HepG2 (cell line): ENCODE results near the gene ANXA6. TPM values are rescaled to one million over a fixed set of nuclear protein-coding genes. Genes with fewer than 3 reads are reported as not detected.

Experiments used
- ATAC-seq: fragments of 200-7000 bp; cut with Tn5 transposase; 3 replicates; pipeline ENCODE4 v1.9.1; 2020; ENCODE audit warnings: mild to moderate bottlenecking, moderate library complexity
- BruUV-seq: library from RNA; stranded (reverse); fragments of 400-500 nt; replicated peaks from 2 replicates; lab custom pipeline; 2021; lab: Mats Ljungman, UMichigan
- CTCF ChIA-PET: fragments of 300-600 bp; formaldehyde crosslinking; extraction: SDS; loops from one replicate; lab custom pipeline; 2021; ENCODE audit warnings: low total read pairs, inconsistent platforms, low intra/inter-chr PET ratio; lab: Yijun Ruan, JAX
- POLR2A ChIA-PET: fragments of 350-600 bp; sonication (Branson Sonifier 250); formaldehyde crosslinking; loops from one replicate; lab custom pipeline; 2020; ENCODE audit warnings: antibody characterized with exemption, inconsistent platforms; lab: Yijun Ruan, JAX
- DNase-seq: peaks from one replicate; pipeline ENCODE4 v3.0.0-alpha.2; 2015; ENCODE audit warnings: low spot score
- FAIRE-seq: peaks from 3 replicates; lab custom pipeline; 2011; peaks lifted over from hg19 to GRCh38; lab: Jason Lieb, UNC
- H2AFZ ChIP-seq: one replicate; pipeline ENCODE4 v1.6.1; 2011; ENCODE audit warnings: low read length, inconsistent platforms
- H3K27ac ChIP-seq: fragments of 300-600 bp; 3 replicates; pipeline ENCODE4 v1.8.0; 2011; ENCODE audit warnings: mixed run types, mild to moderate bottlenecking, mixed read lengths, low read length, inconsistent platforms; ENCODE audit not compliant: insufficient read depth; ENCODE audit errors: extremely low read length
- H3K27me3 ChIP-seq, 2 experiments: fragments of 200-600 bp in 1 of 2; 2 replicates in 1 of 2; 3 replicates in 1 of 2; pipeline versions ENCODE4 v1.6.0 to v1.8.0; 2011; ENCODE audit warnings: low read length in 2 of 2, mild to moderate bottlenecking in 2 of 2, moderate library complexity in 2 of 2, inconsistent platforms in 1 of 2; ENCODE audit not compliant: insufficient read depth in 2 of 2, control insufficient read depth in 1 of 2
- H3K36me3 ChIP-seq, 2 experiments: fragments of 200-600 bp in 1 of 2; replicated peaks in 1 of 2; 2 replicates in 1 of 2; 3 replicates in 1 of 2; pipeline versions ENCODE4 v1.5.1 to v1.8.0; 2011; ENCODE audit warnings: low read length in 2 of 2, inconsistent platforms in 1 of 2; ENCODE audit not compliant: insufficient read depth in 2 of 2, control insufficient read depth in 1 of 2
- H3K4me1 ChIP-seq: 2 replicates; pipeline ENCODE4 v1.5.1; 2012; ENCODE audit warnings: low read length, inconsistent platforms; ENCODE audit not compliant: insufficient read depth
- H3K4me2 ChIP-seq: 2 replicates; pipeline ENCODE4 v1.6.0; 2011; ENCODE audit warnings: low read depth, low read length, inconsistent platforms
- H3K4me3 ChIP-seq, 3 experiments: fragments of 200-600 bp in 1 of 3; sonication (generic), shearing (Covaris generic) in 1 of 3; replicated peaks in 1 of 3; 2 replicates each; pipeline ENCODE4 v1.5.1; 2011 to 2016; ENCODE audit warnings: low read length in 3 of 3, inconsistent platforms in 2 of 3, low read depth in 2 of 3, mild to moderate bottlenecking in 2 of 3, control low read depth in 1 of 3, mixed read lengths in 1 of 3; ENCODE audit not compliant: insufficient read depth in 1 of 3
- H3K79me2 ChIP-seq: one replicate; pipeline ENCODE4 v1.6.1; 2011; ENCODE audit warnings: low read length, inconsistent platforms; ENCODE audit not compliant: insufficient read depth
- H3K9ac ChIP-seq: 2 replicates; pipeline ENCODE4 v1.6.0; 2011; ENCODE audit warnings: mild to moderate bottlenecking, low read depth, low read length, inconsistent platforms; ENCODE audit not compliant: insufficient read depth
- H3K9me3 ChIP-seq: 2 replicates; pipeline ENCODE4 v1.5.1; 2012; ENCODE audit warnings: mild to moderate bottlenecking, low read length
- H4K20me1 ChIP-seq: 2 replicates; pipeline ENCODE4 v1.6.0; 2011; ENCODE audit warnings: inconsistent platforms, mild to moderate bottlenecking, low read length, moderate library complexity; ENCODE audit not compliant: insufficient read depth
- ATF7-NPFF ChIP-seq: sonication (generic); formaldehyde crosslinking; IDR thresholded peaks from 2 replicates; pipeline ENCODE4 v1.8.1; 2023; ENCODE audit warnings: mild to moderate bottlenecking, low read depth, missing genetic modification reagents, moderate library complexity
- DPF2 ChIP-seq: sonication (generic); formaldehyde crosslinking; IDR thresholded peaks from 2 replicates; pipeline ENCODE4 v1.4.0; 2020; ENCODE audit warnings: mild to moderate bottlenecking, low read depth, missing genetic modification reagents, borderline replicate concordance
- ESRRA ChIP-seq: sonication (generic); formaldehyde crosslinking; IDR thresholded peaks from 2 replicates; pipeline ENCODE4 v1.5.1; 2020; ENCODE audit warnings: mild to moderate bottlenecking, low read depth, missing genetic modification reagents
- KAT2B ChIP-seq: fragments of 150-350 bp; IDR thresholded peaks from 2 replicates; pipeline ENCODE4 v1.6.1; 2014; ENCODE audit warnings: low read depth, low read length, borderline replicate concordance
- KLF12 ChIP-seq: sonication (generic); formaldehyde crosslinking; IDR thresholded peaks from 2 replicates; pipeline ENCODE4 v1.4.0; 2020; ENCODE audit warnings: missing genetic modification reagents, borderline replicate concordance
- REPIN1 ChIP-seq: sonication (generic); formaldehyde crosslinking; IDR thresholded peaks from 2 replicates; pipeline ENCODE4 v1.8.0; 2022; ENCODE audit warnings: missing genetic modification reagents, low read depth, mild to moderate bottlenecking, borderline replicate concordance
- ZNF431 ChIP-seq: sonication (generic); formaldehyde crosslinking; IDR thresholded peaks from 2 replicates; pipeline ENCODE4 v1.9.0; 2022; ENCODE audit warnings: missing genetic modification reagents, low read depth, mild to moderate bottlenecking, borderline replicate concordance
- ZNF558 ChIP-seq: sonication (generic); formaldehyde crosslinking; IDR thresholded peaks from 2 replicates; pipeline ENCODE4 v1.9.0; 2022; ENCODE audit warnings: mild to moderate bottlenecking, missing genetic modification reagents, borderline replicate concordance
- ZNF703 ChIP-seq: sonication (generic); formaldehyde crosslinking; IDR thresholded peaks from 2 replicates; pipeline ENCODE4 v1.5.1; 2020; ENCODE audit warnings: missing genetic modification reagents, mild to moderate bottlenecking, moderate library complexity, borderline replicate concordance
- ZNF782 ChIP-seq: sonication (generic); formaldehyde crosslinking; IDR thresholded peaks from 2 replicates; pipeline ENCODE4 v1.4.0; 2020; ENCODE audit warnings: missing genetic modification reagents, mild to moderate bottlenecking, borderline replicate concordance
- WGBS: methylation state at CpG from one replicate; pipeline ENCODE4 v1.1.6; 2017; ENCODE audit warnings: low lambda C conversion rate; 5-methylcytosine and 5-hydroxymethylcytosine counted together
- in situ Hi-C: cut with HindIII; loops from 2 replicates; pipeline ENCODE4 v1.10.0; 2017; ENCODE audit warnings: low pct_unique_long_range_greater_than_20kb; ENCODE audit not compliant: extremely low pct_ligation_motif_present
- intact Hi-C: fragments of 100-400 bp; cut with micrococcal nuclease; formaldehyde crosslinking; loops from one replicate; pipeline ENCODE4 v1.10.0; 2022; ENCODE audit not compliant: unreplicated experiment
- polyA plus RNA-seq, 8 experiments: library from polyadenylated mRNA; depleted of rRNA in 3 of 8; stranded (reverse) in 7 of 8; unstranded in 1 of 8; fragments of >200 nt; fragmentation: Illumina TruSeq in 4 of 8; extraction: Trizol in 4 of 8; gene quantifications; 2 replicates each; pipeline versions ENCODE4 v1.2.1 to v1.2.3, GENCODE V29; 2011 to 2016; ENCODE audit warnings: low read depth in 4 of 8, missing spikeins in 1 of 8, mixed read lengths in 1 of 8; ENCODE audit not compliant: insufficient read depth in 1 of 8
- total RNA-seq, 5 experiments: library from RNA; depleted of rRNA; stranded (reverse); fragments of >200 nt; fragmentation: Illumina TruSeq; extraction: Trizol; gene quantifications; 2 replicates each; pipeline ENCODE4 v1.2.3, GENCODE V29; 2016; ENCODE audit warnings: low read depth in 1 of 5
- TF ChIP-seq, protein P1 (sequence below), 2 experiments: sonication (generic) in 1 of 2; formaldehyde crosslinking in 1 of 2; IDR thresholded peaks; 2 replicates each; pipeline versions ENCODE4 v1.6.1 to v1.9.0; 2014 to 2022; ENCODE audit warnings: antibody characterized with exemption in 1 of 2, borderline replicate concordance in 1 of 2, inconsistent platforms in 1 of 2, low read depth in 1 of 2, missing genetic modification reagents in 1 of 2

Gene ANXA6
- total and polyA plus RNA-seq, 2 of the 13 experiments (the other 11 are each of a cell fraction or from before 2014, with no cell fraction given): 103 to 125 TPM

DNA sequence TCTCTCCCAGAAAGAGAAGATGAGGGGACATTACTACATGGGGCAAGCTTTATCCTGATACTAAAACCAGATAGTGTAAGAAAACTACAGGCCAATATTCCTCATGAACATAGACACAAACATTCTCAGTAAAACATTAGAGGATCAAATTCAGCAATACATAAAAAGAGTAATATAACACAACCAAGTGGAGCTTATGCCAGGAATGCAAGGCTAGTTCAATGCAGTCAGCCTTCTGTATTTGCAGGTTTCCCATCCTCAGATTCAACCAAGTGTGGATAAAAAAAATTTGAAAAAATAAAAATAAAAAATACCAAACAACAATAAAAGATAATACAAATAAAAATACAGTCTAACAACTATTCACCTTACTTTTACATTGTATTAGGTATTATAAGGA is 35.0 kb upstream of the ANXA6 start:
- H3K4me3 ChIP-seq: no peak overlapping the region
- POLR2A ChIA-PET: no interaction called here
- H3K27ac ChIP-seq: no peak overlapping the region
- intact Hi-C loops (no loop called here), in situ Hi-C loops (no loop called here)
- no TSS peak for BruUV-seq
- H3K36me3 ChIP-seq: peaks cover 0 to 4% of the 10 kb centered on the region in 2 experiments; a peak in 1 of 5 replicates
- CTCF ChIA-PET: no interaction called here
- no peaks in the 10 kb centered on the region for H3K9me3 ChIP-seq
- H4K20me1 ChIP-seq: no peaks in the 10 kb centered on the region
- H2AFZ ChIP-seq: no peak overlapping the region
- no peak for TF ChIP-seq ZNF703 (CRISPR knock-in tag)
- ATAC-seq: no peak
- no peaks in the 10 kb centered on the region for H3K4me1 ChIP-seq
- H3K27me3 ChIP-seq: no peaks in the 10 kb centered on the region
- no peak for FAIRE-seq
- no peak overlapping the region for H3K4me2 ChIP-seq
- no peak overlapping the region for H3K9ac ChIP-seq
- DNase-seq: no peak
- no peaks in the 10 kb centered on the region for H3K79me2 ChIP-seq

DNA sequence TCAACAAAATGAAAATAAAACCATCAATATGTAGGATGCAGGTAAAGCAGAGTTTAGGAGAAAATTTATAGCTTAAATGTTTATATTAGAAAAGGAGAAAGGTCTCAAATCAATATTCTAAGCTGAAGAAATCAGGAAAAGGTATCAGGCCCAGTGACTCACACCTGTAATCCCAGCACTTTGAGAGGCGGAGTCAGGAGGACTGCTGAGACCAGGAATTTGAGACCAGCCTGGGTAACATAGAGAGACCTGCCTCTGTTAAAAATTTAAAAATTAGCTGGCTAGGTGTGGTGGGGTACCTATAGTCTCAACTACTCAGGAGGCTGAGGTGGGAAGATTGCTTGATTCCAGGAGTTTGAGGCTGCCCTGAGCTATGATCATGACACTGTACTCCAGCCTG is 34.1 kb upstream of the ANXA6 start:
- FAIRE-seq (no peak), DNase-seq (no peak), ATAC-seq (no peak)
- BruUV-seq: no TSS peak
- intact Hi-C loops: no loop called here
- 100% methylated on average over 1 of the region's 1 CpG for WGBS
- ChIA-PET POLR2A (no interaction called here), CTCF (no interaction called here)
- H3K4me3 ChIP-seq: no peak overlapping the region
- no peak overlapping the region for H3K4me2 ChIP-seq
- peaks cover 0 to 7% of the 10 kb centered on the region in 2 experiments; a peak in 1 of 5 replicates for H3K36me3 ChIP-seq
- in situ Hi-C loops: no loop called here
- no peaks in the 10 kb centered on the region for H3K79me2 ChIP-seq
- no peak overlapping the region for H3K27ac ChIP-seq
- no peak overlapping the region for H2AFZ ChIP-seq
- no peak overlapping the region for H3K9ac ChIP-seq
- H3K27me3 ChIP-seq: no peaks in the 10 kb centered on the region
- no peaks in the 10 kb centered on the region for H3K4me1 ChIP-seq
- H4K20me1 ChIP-seq: no peaks in the 10 kb centered on the region; the same call in 1 of the 2 replicates
- no peaks in the 10 kb centered on the region for H3K9me3 ChIP-seq
- TF ChIP-seq REPIN1 (CRISPR knock-in tag) (no peak), DPF2 (CRISPR knock-in tag) (no peak), ESRRA (no peak), ATF7-NPFF (no peak), ZNF431 (no peak), ZNF782 (CRISPR knock-in tag) (no peak), ZNF558 (CRISPR knock-in tag) (no peak), KLF12 (CRISPR knock-in tag) (no peak), KAT2B (no peak)
- TF ChIP-seq, protein P1, sequence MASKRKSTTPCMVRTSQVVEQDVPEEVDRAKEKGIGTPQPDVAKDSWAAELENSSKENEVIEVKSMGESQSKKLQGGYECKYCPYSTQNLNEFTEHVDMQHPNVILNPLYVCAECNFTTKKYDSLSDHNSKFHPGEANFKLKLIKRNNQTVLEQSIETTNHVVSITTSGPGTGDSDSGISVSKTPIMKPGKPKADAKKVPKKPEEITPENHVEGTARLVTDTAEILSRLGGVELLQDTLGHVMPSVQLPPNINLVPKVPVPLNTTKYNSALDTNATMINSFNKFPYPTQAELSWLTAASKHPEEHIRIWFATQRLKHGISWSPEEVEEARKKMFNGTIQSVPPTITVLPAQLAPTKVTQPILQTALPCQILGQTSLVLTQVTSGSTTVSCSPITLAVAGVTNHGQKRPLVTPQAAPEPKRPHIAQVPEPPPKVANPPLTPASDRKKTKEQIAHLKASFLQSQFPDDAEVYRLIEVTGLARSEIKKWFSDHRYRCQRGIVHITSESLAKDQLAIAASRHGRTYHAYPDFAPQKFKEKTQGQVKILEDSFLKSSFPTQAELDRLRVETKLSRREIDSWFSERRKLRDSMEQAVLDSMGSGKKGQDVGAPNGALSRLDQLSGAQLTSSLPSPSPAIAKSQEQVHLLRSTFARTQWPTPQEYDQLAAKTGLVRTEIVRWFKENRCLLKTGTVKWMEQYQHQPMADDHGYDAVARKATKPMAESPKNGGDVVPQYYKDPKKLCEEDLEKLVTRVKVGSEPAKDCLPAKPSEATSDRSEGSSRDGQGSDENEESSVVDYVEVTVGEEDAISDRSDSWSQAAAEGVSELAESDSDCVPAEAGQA (IDR thresholded peaks at IDR 0.05; ENCODE audit: low read depth): no peak
- TF ChIP-seq, protein P1 (CRISPR knock-in tag; IDR thresholded peaks at IDR 0.05; ENCODE audit: borderline replicate concordance): no peak
